ENCODE data around the gene KIF18B. TPM values are rescaled to one million over a fixed set of nuclear protein-coding genes. Genes with fewer than 3 reads are reported as not detected.

Gene KIF18B
- total RNA-seq, 8 experiments from 2014 or later = 0.20 to 17.8 (median 0.80) TPM

GRCh38 chr17:44917456-44917855 is 30.1 kb downstream of the KIF18B start:
- no peak for ATAC-seq (replicated peaks in 6 of 8)
- Histone ChIP-seq H3K27ac (no peak overlapping the region), H3K4me1 (replicated peaks in 1 of 2) (peaks cover 16 to 26% of the 10 kb centered on the region in 2 donors), H3K4me3 (no peak overlapping the region)
- WGBS, 10 experiments = 62 to 100% (median 89%) methylated on average over 1 to 4 of the region's 6 CpGs; no CpG with 5 or more reads in 2 of the 10 experiments
- in situ Hi-C loops (cut with MboI; ENCODE audit: low pct_unique_long_range_greater_than_20kb in 2 of 9, low sequenced_read_pairs in 9 of 9, unreplicated experiment in 9 of 9) = loop anchor here in 3 of 9 experiments (10.0 to 25.0 kb wide), 3 partner anchors 95 to 120 kb away; no protein-coding TSS in a partner anchor

GRCh38 chr17:44916781-44917241 is 30.8 kb downstream of the KIF18B start:
- ATAC-seq (replicated peaks in 6 of 8) = peak in 2 of 8 experiments; percentile 20 to 54
- in situ Hi-C loops (cut with MboI; ENCODE audit: low pct_unique_long_range_greater_than_20kb in 2 of 9, low sequenced_read_pairs in 9 of 9, unreplicated experiment in 9 of 9) = loop anchor here in 3 of 9 experiments (10.0 to 25.0 kb wide), 3 partner anchors 95 to 120 kb away; no protein-coding TSS in a partner anchor
- no CpG with 5 or more reads among the region's 10 CpGs for WGBS, 10 experiments

DNA sequence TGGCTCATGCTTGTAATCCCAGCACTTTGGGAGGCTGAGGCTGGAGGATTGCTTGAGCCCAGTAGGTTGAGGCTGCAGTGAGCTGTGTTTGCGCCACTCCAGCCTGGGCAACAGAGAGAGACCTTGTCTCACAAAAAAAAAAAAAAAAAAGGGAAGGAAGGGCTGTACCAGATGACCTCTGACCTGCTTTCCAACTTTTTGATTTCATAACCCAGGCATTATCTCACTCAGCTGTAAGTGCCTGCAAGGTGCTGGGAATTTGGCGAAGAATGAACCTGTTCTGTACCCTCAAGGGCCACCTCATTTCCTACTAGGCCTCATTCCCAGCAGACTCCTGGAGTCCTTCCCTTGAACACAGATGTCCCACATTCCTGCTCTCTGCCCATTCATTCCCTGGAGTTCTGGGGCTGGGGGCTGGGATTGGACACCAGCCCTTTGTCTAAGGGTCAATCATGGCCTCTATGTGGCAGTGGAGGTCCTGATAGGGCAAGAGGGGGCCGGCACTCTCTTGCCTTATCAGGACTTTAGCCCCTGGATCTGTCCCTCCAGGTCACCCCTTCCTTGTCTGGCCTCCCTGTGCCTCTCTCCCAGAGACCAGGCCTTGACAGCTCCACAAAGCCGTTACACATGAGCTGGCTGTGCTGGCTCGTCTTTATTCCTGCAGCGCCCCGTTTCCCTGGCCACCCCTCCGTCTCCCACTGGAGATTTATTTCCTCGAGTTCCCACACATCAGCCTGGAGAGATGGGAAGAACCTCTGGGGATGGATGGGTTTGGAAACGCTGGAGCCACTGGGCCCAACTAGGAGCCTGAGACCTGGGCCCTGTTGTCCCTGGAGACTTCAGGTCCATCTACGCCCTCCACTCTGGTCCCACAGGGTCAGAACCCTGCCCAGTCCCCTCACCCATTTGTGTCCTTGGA is 31.5 kb downstream of the KIF18B start:
- WGBS, 10 experiments = 50 to 100% (median 100%) methylated on average over 1 to 7 of the region's 11 CpGs; no CpG with 5 or more reads in 2 of the 10 experiments

More at GRCh38 chr17:44916781-44917241, 30.8 kb downstream of the KIF18B start:
- H3K4me3 ChIP-seq = no peak overlapping the region
- no peak overlapping the region for H3K27ac ChIP-seq
- peaks cover 14 to 20% of the 10 kb centered on the region in 2 donors for H3K4me1 ChIP-seq (replicated peaks in 1 of 2)

DNA sequence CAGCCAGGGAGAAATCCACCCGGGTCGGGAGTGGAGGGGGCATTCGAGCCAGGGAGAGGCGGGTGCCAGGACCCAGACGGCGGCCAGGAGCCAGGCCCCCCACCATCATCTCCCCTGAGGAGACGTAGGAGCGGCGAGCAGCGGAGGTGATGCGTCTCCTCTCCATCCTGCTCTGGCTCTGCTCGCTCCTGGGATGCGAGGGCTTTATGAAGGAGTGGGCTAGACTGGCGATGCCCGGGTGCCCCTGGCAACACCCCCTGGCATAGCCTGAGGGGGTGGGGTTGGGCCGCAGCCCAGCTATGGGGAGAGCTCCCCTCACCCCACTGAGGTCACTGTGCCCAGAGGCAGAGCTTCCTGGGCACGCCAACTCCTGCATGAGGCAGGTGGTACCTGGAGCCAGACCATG is 32.2 kb downstream of the KIF18B start, which contains the start of gene GFAP:
TSS of gene GFAP (minus strand) at position 180 of the 406 bp plus-strand sequence. CDS start at position 166, 14 bp downstream.
- Histone ChIP-seq H3K4me3 (no peak within 1 kb of the TSS), H3K27ac (no peak within 1 kb of the TSS), H3K4me1 (replicated peaks in 1 of 2) (peaks cover 11 to 18% of the 10 kb centered on the region in 2 donors)
- in situ Hi-C loops (cut with MboI; ENCODE audit: low pct_unique_long_range_greater_than_20kb in 2 of 9, low sequenced_read_pairs in 9 of 9, unreplicated experiment in 9 of 9) = loop anchor here in 3 of 9 experiments (10.0 to 25.0 kb wide), 3 partner anchors 97 to 122 kb away; no protein-coding TSS in a partner anchor
- WGBS, 10 experiments = 94% methylated on average over 8 of the region's 17 CpGs; no CpG with 5 or more reads in 9 of the 10 experiments
- no peak for ATAC-seq (replicated peaks in 6 of 8)

More for the DNA sequence above, 31.5 kb downstream of the KIF18B start:
- no peak overlapping the region for H3K27ac ChIP-seq
- H3K4me1 ChIP-seq (replicated peaks in 1 of 2) = peaks cover 11 to 18% of the 10 kb centered on the region in 2 donors
- in situ Hi-C loops (cut with MboI; ENCODE audit: low pct_unique_long_range_greater_than_20kb in 2 of 9, low sequenced_read_pairs in 9 of 9, unreplicated experiment in 9 of 9) = loop anchor here in 3 of 9 experiments (10.0 to 25.0 kb wide), 3 partner anchors 96 to 121 kb away; no protein-coding TSS in a partner anchor
- no peak overlapping the region for H3K4me3 ChIP-seq
- ATAC-seq (replicated peaks in 6 of 8) = peak in 2 of 8 experiments; percentile 25 to 43

- no peak overlapping the region for H3K27ac ChIP-seq
- H3K4me1 ChIP-seq (replicated peaks in 1 of 2) = peaks cover 11 to 18% of the 10 kb centered on the region in 2 donors
- in situ Hi-C loops (cut with MboI; ENCODE audit: low pct_unique_long_range_greater_than_20kb in 2 of 9, low sequenced_read_pairs in 9 of 9, unreplicated experiment in 9 of 9) = loop anchor here in 3 of 9 experiments (10.0 to 25.0 kb wide), 3 partner anchors 98 to 123 kb away; no protein-coding TSS in a partner anchor
- ATAC-seq (replicated peaks in 6 of 8) = no peak
- no peak overlapping the region for H3K4me3 ChIP-seq
- WGBS, 10 experiments = 79 to 100% (median 93%) methylated on average over 1 to 9 of the region's 19 CpGs; no CpG with 5 or more reads in 4 of the 10 experiments
Measured at GRCh38 chr17:44914698-44915271, 32.8 kb downstream of the KIF18B start.

DNA sequence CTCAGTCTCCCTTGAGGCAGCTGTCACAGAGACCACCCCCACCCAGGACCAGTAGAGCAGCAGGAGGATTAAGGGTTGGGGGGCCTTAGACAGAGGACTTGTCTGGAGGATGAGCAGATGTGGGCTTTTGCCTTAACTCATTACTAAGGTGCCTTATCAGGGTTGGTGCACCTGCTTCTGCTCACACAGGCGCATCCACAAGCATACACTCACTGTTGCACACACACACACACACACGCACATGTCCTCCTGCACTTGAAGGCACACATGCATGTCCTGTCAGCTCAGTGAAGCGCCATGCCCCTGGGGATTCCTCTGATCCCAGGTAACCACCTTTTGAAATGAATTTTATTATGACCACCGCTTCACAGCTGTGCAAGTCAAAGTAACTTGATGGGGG is 33.4 kb downstream of the KIF18B start:
- no peak overlapping the region for H3K27ac ChIP-seq
- H3K4me3 ChIP-seq = no peak overlapping the region
- ATAC-seq (replicated peaks in 6 of 8) = no peak
- peaks cover 11 to 18% of the 10 kb centered on the region in 2 donors for H3K4me1 ChIP-seq (replicated peaks in 1 of 2)
- WGBS, 10 experiments = 80 to 100% (median 83%) methylated on average over 1 to 3 of the region's 4 CpGs; no CpG with 5 or more reads in 5 of the 10 experiments
- in situ Hi-C loops (cut with MboI; ENCODE audit: low pct_unique_long_range_greater_than_20kb in 2 of 9, low sequenced_read_pairs in 9 of 9, unreplicated experiment in 9 of 9) = loop anchor here in 3 of 9 experiments (10.0 to 25.0 kb wide), 3 partner anchors 98 to 123 kb away; no protein-coding TSS in a partner anchor

DNA sequence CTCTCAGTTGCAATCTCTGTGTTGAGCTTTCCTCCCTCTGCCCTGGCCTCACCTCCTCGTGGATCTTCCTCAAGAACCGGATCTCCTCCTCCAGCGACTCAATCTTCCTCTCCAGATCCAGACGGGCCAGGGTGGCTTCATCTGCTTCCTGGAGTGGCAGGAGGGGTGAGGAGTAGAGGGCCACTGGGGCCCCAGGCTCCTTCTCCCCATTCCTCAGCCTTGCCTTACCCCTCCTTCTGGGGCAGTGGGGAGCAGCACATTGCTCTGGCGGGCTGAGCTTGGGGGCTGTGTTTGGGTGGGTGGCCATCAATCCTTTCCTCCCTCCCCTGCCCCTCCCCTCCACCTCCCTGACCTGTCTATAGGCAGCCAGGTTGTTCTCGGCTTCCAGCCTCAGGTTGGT is 33.9 kb downstream of the KIF18B start:
- Histone ChIP-seq H3K4me3 (no peak overlapping the region), H3K4me1 (replicated peaks in 1 of 2) (peaks cover 11 to 18% of the 10 kb centered on the region in 2 donors), H3K27ac (no peak overlapping the region)
- in situ Hi-C loops (cut with MboI; ENCODE audit: low pct_unique_long_range_greater_than_20kb in 2 of 9, low sequenced_read_pairs in 9 of 9, unreplicated experiment in 9 of 9) = loop anchor here in 3 of 9 experiments (10.0 to 25.0 kb wide), 3 partner anchors 99 to 124 kb away; no protein-coding TSS in a partner anchor
- 0 to 70% (median 53%) methylated on average over 1 to 4 of the region's 6 CpGs; no CpG with 5 or more reads in 5 of the 10 experiments for WGBS, 10 experiments
- no peak for ATAC-seq (replicated peaks in 6 of 8)

- H3K27ac ChIP-seq = no peak overlapping the region
- no peak for ATAC-seq (replicated peaks in 6 of 8)
- peaks cover 11 to 18% of the 10 kb centered on the region in 2 donors for H3K4me1 ChIP-seq (replicated peaks in 1 of 2)
- 61 to 92% (median 71%) methylated on average over 2 to 7 of the region's 14 CpGs; no CpG with 5 or more reads in 4 of the 10 experiments for WGBS, 10 experiments
- in situ Hi-C loops (cut with MboI; ENCODE audit: low pct_unique_long_range_greater_than_20kb in 2 of 9, low sequenced_read_pairs in 9 of 9, unreplicated experiment in 9 of 9) = loop anchor here in 3 of 9 experiments (10.0 to 25.0 kb wide), 3 partner anchors 99 to 124 kb away; no protein-coding TSS in a partner anchor
- H3K4me3 ChIP-seq = no peak overlapping the region
Measured at GRCh38 chr17:44912763-44913544, 34.6 kb downstream of the KIF18B start.

DNA sequence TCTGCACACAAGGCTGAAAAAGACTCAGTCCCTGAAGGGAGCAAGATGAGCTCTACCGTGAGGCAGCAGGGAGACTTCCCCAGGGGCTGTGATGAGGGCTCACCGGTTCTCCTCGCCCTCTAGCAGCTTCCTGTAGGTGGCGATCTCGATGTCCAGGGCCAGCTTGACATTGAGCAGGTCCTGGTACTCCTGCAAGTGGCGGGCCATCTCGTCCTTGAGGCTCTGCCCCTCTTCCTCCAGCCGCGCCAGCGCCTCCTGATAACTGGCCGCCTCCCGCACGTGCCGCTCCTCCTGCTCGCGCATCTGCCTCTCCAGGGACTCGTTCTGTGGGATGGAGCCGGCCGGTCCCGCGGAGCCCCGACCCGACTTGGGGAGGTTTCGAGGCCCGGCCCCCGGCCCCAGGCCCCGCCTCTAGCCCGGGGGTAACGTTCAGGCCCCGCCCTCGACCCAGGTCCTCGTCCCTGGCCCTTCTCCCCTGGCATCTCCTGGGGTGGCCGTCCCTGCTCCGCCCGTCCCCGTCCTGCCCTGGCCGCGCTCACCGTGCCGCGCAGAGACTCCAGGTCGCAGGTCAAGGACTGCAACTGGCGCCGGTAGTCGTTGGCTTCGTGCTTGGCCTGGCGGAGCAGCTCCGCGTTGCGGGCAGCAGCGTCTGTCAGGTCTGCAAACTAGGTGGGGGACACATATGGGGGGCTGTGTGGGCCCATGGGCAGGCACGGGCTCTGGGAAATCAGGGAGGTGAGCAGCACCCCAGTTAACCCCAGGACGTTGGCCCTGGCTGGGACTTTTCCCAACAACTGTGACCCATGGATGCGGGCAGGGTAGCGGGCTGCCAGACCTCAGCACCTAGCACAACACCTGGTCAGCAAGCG is 36.2 kb downstream of the KIF18B start:
- Histone ChIP-seq H3K4me1 (replicated peaks in 1 of 2) (peaks cover 13 to 15% of the 10 kb centered on the region in 2 donors), H3K4me3 (peak overlapping the region in 1 of 5 donors; percentile 25), H3K27ac (no peak overlapping the region)
- in situ Hi-C loops (cut with MboI; ENCODE audit: low pct_unique_long_range_greater_than_20kb in 2 of 9, low sequenced_read_pairs in 9 of 9, unreplicated experiment in 9 of 9) = loop anchor here in 3 of 9 experiments (10.0 to 25.0 kb wide), 3 partner anchors 101 to 126 kb away; no protein-coding TSS in a partner anchor
- ATAC-seq (replicated peaks in 6 of 8) = peak; percentile 75 to 96 (median 84)
- WGBS, 10 experiments = 35 to 100% (median 53%) methylated on average over 2 to 18 of the region's 56 CpGs; no CpG with 5 or more reads in 6 of the 10 experiments

- WGBS, 10 experiments = 20 to 89% (median 56%) methylated on average over 1 to 5 of the region's 13 CpGs; no CpG with 5 or more reads in 3 of the 10 experiments
- H3K27ac ChIP-seq = no peak overlapping the region
- in situ Hi-C loops (cut with MboI; ENCODE audit: low pct_unique_long_range_greater_than_20kb in 2 of 9, low sequenced_read_pairs in 9 of 9, unreplicated experiment in 9 of 9) = loop anchor here in 3 of 9 experiments (10.0 to 25.0 kb wide), 3 partner anchors 102 to 127 kb away; no protein-coding TSS in a partner anchor
- H3K4me1 ChIP-seq (replicated peaks in 1 of 2) = peaks cover 6% of the 10 kb centered on the region in 2 donors
- ATAC-seq (replicated peaks in 6 of 8) = no peak
- H3K4me3 ChIP-seq = no peak overlapping the region
Measured at GRCh38 chr17:44910231-44911106, 37.1 kb downstream of the KIF18B start.
